Panc1 (cell line): Measurements from ENCODE around the gene MTHFD1. TPM values are rescaled to one million over a fixed set of nuclear protein-coding genes. Genes with fewer than 3 reads are reported as not detected.

Source experiments
- ATAC-seq: fragments of 200-7000 bp; cut with Tn5 transposase; 2 replicates; pipeline ENCODE4 v1.9.1; 2020; ENCODE audit warnings: mild to moderate bottlenecking, moderate library complexity
- BruUV-seq: library from RNA; stranded (reverse); fragments of 400-500 nt; replicated peaks from 2 replicates; lab custom pipeline; 2021; lab: Mats Ljungman, UMichigan
- CTCF ChIA-PET: fragments of 300-600 bp; sonication (Branson Sonifier 250); formaldehyde crosslinking; loops from one replicate; lab custom pipeline; 2022; ENCODE audit warnings: antibody characterized with exemption; lab: Charles Lee
- POLR2A ChIA-PET: fragments of 300-600 bp; sonication (Branson Sonifier 250); formaldehyde crosslinking; loops from one replicate; lab custom pipeline; 2022; ENCODE audit warnings: antibody characterized with exemption; lab: Charles Lee
- DNase-seq: peaks from one replicate; pipeline ENCODE4 v3.0.0-alpha.2; 2010; ENCODE audit warnings: low read depth, low spot score
- H3K27ac ChIP-seq: 2 replicates; pipeline ENCODE4 v1.5.1; 2011; ENCODE audit warnings: mild to moderate bottlenecking, low read length, inconsistent platforms
- H3K27me3 ChIP-seq: fragments of 200-500 bp; sonication (Bioruptor generic); 2 replicates; pipeline ENCODE4 v1.6.0; 2014; ENCODE audit warnings: low read length, inconsistent platforms; ENCODE audit not compliant: control insufficient read depth, insufficient read depth
- H3K36me3 ChIP-seq: fragments of 200-500 bp; sonication (Bioruptor generic); 2 replicates; pipeline ENCODE4 v1.5.1; 2014; ENCODE audit warnings: inconsistent platforms, mild to moderate bottlenecking, low read length, moderate library complexity; ENCODE audit not compliant: control insufficient read depth, insufficient read depth
- H3K4me1 ChIP-seq: 2 replicates; pipeline ENCODE4 v1.5.1; 2011; ENCODE audit warnings: inconsistent platforms, mild to moderate bottlenecking, low read length, moderate library complexity; ENCODE audit not compliant: control insufficient read depth, insufficient read depth
- H3K4me3 ChIP-seq, 2 experiments: 2 replicates each; pipeline ENCODE4 v1.5.1; 2011 to 2012; ENCODE audit warnings: low read depth in 2 of 2, low read length in 2 of 2, mild to moderate bottlenecking in 2 of 2, inconsistent platforms in 1 of 2, moderate library complexity in 1 of 2
- H3K9me3 ChIP-seq: fragments of 200-500 bp; sonication (Bioruptor generic); 2 replicates; pipeline ENCODE4 v1.5.1; 2014; ENCODE audit warnings: low read depth, mild to moderate bottlenecking, inconsistent platforms, low read length, moderate library complexity; ENCODE audit not compliant: control insufficient read depth, insufficient read depth
- POLR2AphosphoS5 ChIP-seq: IDR thresholded peaks from 2 replicates; pipeline ENCODE4 v1.6.1; 2012; ENCODE audit warnings: mild to moderate bottlenecking, low read depth, low read length, moderate library complexity
- SIN3A ChIP-seq: IDR thresholded peaks from 2 replicates; pipeline ENCODE4 v1.6.1; 2012; ENCODE audit warnings: low read depth, mild to moderate bottlenecking, low read length, moderate library complexity, borderline replicate concordance; ENCODE audit not compliant: insufficient read depth
- TCF7L2 ChIP-seq: IDR thresholded peaks from 2 replicates; pipeline ENCODE4 v1.6.1; 2011; ENCODE audit warnings: mild to moderate bottlenecking, low read depth, low read length, inconsistent platforms
- in situ Hi-C: cut with HindIII; loops from 2 replicates; pipeline ENCODE4 v1.10.0; 2016; ENCODE audit warnings: low sequenced_read_pairs, low pct_unique_long_range_greater_than_20kb
- intact Hi-C: fragments of 100-400 bp; cut with micrococcal nuclease; formaldehyde crosslinking; loops from one replicate; pipeline ENCODE4 v1.10.0; 2022; ENCODE audit not compliant: unreplicated experiment
- total RNA-seq: library from RNA; stranded (reverse); gene quantifications from one replicate; pipeline ENCODE4 v1.2.1, GENCODE V29; 2021; ENCODE audit not compliant: unreplicated experiment
- TF ChIP-seq, protein P1 (sequence below): fragments of 450-650 bp; IDR thresholded peaks from 2 replicates; pipeline ENCODE4 v1.5.1; 2017; ENCODE audit warnings: mild to moderate bottlenecking
- TF ChIP-seq, protein P2 (sequence below), 2 experiments: IDR thresholded peaks; 2 replicates each; pipeline ENCODE4 v1.6.1; 2011 to 2012; ENCODE audit warnings: low read depth in 2 of 2, control low read depth in 1 of 2, low read length in 1 of 2, mild to moderate bottlenecking in 1 of 2, moderate library complexity in 1 of 2; ENCODE audit not compliant: insufficient read depth in 1 of 2

MTHFD1 gene
- total RNA-seq, 1 experiment from 2014 or later = 141 TPM

DNA sequence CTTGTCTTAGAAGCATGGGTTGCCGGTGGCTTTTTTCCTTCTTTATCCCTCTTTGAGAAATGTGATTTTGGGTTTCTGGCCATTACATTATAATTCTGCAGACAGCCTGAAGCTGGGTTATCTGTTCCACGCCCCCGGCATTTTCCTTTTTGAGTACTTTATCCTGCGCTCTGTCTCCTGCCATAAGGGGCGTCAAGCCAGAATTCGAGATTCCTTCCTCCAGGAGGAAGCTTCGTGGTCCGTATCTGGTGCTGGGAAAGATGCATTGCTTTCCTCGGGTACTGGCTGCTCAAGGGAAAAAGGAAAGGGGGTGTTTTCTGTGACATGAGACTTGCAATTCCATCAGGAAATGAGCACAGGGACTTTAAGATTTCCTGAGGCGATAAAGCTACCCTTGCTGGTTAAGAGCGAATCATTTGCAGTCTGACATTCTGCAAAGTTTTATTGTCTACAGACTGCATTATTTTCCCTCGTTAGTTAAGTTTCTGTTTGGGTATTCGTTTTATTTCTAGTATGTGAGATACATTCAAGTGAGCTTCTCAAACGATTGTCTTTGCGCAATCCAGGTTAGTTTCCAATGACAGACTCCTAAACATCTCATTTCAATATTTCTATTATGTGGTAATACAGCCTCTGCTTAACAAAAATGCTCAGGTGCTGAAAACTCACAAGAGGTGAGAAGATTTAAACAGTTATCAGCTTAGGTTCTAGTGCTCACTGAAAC is 77.8 kb downstream of the MTHFD1 start:
- in situ Hi-C loops (no loop called here), intact Hi-C loops (no loop called here)
- TF ChIP-seq, protein P1, sequence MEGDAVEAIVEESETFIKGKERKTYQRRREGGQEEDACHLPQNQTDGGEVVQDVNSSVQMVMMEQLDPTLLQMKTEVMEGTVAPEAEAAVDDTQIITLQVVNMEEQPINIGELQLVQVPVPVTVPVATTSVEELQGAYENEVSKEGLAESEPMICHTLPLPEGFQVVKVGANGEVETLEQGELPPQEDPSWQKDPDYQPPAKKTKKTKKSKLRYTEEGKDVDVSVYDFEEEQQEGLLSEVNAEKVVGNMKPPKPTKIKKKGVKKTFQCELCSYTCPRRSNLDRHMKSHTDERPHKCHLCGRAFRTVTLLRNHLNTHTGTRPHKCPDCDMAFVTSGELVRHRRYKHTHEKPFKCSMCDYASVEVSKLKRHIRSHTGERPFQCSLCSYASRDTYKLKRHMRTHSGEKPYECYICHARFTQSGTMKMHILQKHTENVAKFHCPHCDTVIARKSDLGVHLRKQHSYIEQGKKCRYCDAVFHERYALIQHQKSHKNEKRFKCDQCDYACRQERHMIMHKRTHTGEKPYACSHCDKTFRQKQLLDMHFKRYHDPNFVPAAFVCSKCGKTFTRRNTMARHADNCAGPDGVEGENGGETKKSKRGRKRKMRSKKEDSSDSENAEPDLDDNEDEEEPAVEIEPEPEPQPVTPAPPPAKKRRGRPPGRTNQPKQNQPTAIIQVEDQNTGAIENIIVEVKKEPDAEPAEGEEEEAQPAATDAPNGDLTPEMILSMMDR = no peak; the same call in 1 of the 2 replicates
- TF ChIP-seq SIN3A (no peak), TCF7L2 (no peak), POLR2AphosphoS5 (no peak)
- TF ChIP-seq, protein P2, sequence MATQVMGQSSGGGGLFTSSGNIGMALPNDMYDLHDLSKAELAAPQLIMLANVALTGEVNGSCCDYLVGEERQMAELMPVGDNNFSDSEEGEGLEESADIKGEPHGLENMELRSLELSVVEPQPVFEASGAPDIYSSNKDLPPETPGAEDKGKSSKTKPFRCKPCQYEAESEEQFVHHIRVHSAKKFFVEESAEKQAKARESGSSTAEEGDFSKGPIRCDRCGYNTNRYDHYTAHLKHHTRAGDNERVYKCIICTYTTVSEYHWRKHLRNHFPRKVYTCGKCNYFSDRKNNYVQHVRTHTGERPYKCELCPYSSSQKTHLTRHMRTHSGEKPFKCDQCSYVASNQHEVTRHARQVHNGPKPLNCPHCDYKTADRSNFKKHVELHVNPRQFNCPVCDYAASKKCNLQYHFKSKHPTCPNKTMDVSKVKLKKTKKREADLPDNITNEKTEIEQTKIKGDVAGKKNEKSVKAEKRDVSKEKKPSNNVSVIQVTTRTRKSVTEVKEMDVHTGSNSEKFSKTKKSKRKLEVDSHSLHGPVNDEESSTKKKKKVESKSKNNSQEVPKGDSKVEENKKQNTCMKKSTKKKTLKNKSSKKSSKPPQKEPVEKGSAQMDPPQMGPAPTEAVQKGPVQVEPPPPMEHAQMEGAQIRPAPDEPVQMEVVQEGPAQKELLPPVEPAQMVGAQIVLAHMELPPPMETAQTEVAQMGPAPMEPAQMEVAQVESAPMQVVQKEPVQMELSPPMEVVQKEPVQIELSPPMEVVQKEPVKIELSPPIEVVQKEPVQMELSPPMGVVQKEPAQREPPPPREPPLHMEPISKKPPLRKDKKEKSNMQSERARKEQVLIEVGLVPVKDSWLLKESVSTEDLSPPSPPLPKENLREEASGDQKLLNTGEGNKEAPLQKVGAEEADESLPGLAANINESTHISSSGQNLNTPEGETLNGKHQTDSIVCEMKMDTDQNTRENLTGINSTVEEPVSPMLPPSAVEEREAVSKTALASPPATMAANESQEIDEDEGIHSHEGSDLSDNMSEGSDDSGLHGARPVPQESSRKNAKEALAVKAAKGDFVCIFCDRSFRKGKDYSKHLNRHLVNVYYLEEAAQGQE (IDR thresholded peaks at IDR 0.05; ENCODE audit: insufficient read depth in 1 of 2, low read depth in 2 of 2, low read length in 1 of 2) = no peak
- ChIA-PET POLR2A (no interaction called here), CTCF (interaction anchor here (0.6 kb wide), 1 partner anchor 894 kb away, joined by 3 read pairs; no protein-coding TSS in a partner anchor)
- ATAC-seq = peak; percentile 51
- H3K9me3 ChIP-seq = no peaks in the 10 kb centered on the region
- no peaks in the 10 kb centered on the region for H3K36me3 ChIP-seq
- DNase-seq = no peak
- 0 out of 2 replicates have a peak overlapping the region, but pooled peaks have one; percentile 51 for H3K27ac ChIP-seq
- peaks cover 2% of the 10 kb centered on the region; the same call in 1 of the 2 replicates for H3K4me1 ChIP-seq
- no TSS peak for BruUV-seq
- no peaks in the 10 kb centered on the region for H3K27me3 ChIP-seq
- H3K4me3 ChIP-seq = peak overlapping the region; percentile 49 to 55

DNA sequence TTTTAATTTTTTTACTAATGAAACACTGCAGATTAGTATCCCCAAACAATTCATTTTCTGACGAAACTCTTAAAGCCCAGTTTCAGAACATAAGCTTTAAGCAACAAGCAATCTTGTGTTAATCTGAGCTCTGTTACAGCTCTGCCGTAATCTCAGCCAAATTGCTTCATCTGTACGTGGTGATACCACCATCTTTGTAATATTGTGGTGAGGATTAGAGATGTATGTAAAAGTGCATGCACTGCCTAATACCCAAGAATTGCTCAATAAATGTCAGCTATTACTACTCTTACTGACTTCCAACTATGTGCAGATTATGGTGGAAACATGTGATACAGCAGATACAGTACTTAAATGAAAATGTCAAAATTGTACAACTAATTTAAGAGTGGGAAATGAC is 78.9 kb downstream of the MTHFD1 start:
- BruUV-seq = no TSS peak
- Histone ChIP-seq H3K27me3 (no peaks in the 10 kb centered on the region), H3K36me3 (no peaks in the 10 kb centered on the region), H3K9me3 (no peaks in the 10 kb centered on the region), H3K4me3 (no peak overlapping the region), H3K27ac (no peak overlapping the region), H3K4me1 (peaks cover 2% of the 10 kb centered on the region; the same call in 1 of the 2 replicates)
- ChIA-PET POLR2A (interaction anchor here (0.9 kb wide), 1 partner anchor 441 kb away, joined by 3 read pairs; no protein-coding TSS in a partner anchor), CTCF (interaction anchor here (0.7 kb wide), 1 partner anchor 102 kb away, joined by 3 read pairs; no protein-coding TSS in a partner anchor)
- TF ChIP-seq POLR2AphosphoS5 (no peak), TCF7L2 (no peak), SIN3A (no peak)
- TF ChIP-seq, protein P2 (IDR thresholded peaks at IDR 0.05; ENCODE audit: insufficient read depth in 1 of 2, low read depth in 2 of 2, low read length in 1 of 2) = no peak
- TF ChIP-seq, protein P1 = no peak
- in situ Hi-C loops = no loop called here
- ATAC-seq = no peak
- intact Hi-C loops = no loop called here
- no peak for DNase-seq
